DND-41 (cell line): ENCODE measurements around the gene AJM1.

ENCODE experiments used
- ATAC-seq: fragments of 200-7000 bp; cut with Tn5 transposase; 3 replicates; pipeline ENCODE4 v1.9.1; 2021; ENCODE audit warnings: low read depth; ENCODE audit not compliant: insufficient read depth
- DNase-seq: peaks from one replicate; pipeline ENCODE4 v3.0.0-alpha.2; 2020
- H2AFZ ChIP-seq: 2 replicates; pipeline ENCODE4 v1.6.0; 2012; ENCODE audit warnings: low read depth, low read length
- H3K27ac ChIP-seq: 2 replicates; pipeline ENCODE4 v1.5.1; 2012; ENCODE audit warnings: low read length, inconsistent platforms
- H3K27me3 ChIP-seq: fragments of 200-600 bp; sonication (generic); 2 replicates; pipeline ENCODE4 v1.6.0; 2012; ENCODE audit warnings: low read length, mild to moderate bottlenecking, inconsistent platforms; ENCODE audit not compliant: insufficient read depth, poor library complexity
- H3K36me3 ChIP-seq: 2 replicates; pipeline ENCODE4 v1.5.1; 2012; ENCODE audit warnings: low read length, inconsistent platforms; ENCODE audit not compliant: insufficient read depth
- H3K4me1 ChIP-seq: 2 replicates; pipeline ENCODE4 v1.5.1; 2012; ENCODE audit warnings: mild to moderate bottlenecking, low read length; ENCODE audit not compliant: insufficient read depth
- H3K4me2 ChIP-seq: 2 replicates; pipeline ENCODE4 v1.6.0; 2012; ENCODE audit warnings: mild to moderate bottlenecking, moderate library complexity, low read length, inconsistent platforms; ENCODE audit not compliant: insufficient read depth
- H3K4me3 ChIP-seq, 2 experiments: fragments of 200-600 bp in 1 of 2; shearing (Covaris generic) in 1 of 2; 2 replicates each; pipeline ENCODE4 v1.5.1; 2012 to 2016; ENCODE audit warnings: inconsistent platforms in 2 of 2, low read length in 2 of 2, mild to moderate bottlenecking in 2 of 2, low read depth in 1 of 2, moderate library complexity in 1 of 2
- H3K79me2 ChIP-seq: 2 replicates; pipeline ENCODE4 v1.6.0; 2012; ENCODE audit warnings: low read length, inconsistent platforms; ENCODE audit not compliant: insufficient read depth
- H3K9ac ChIP-seq: 2 replicates; pipeline ENCODE4 v1.6.0; 2012; ENCODE audit warnings: low read depth, mild to moderate bottlenecking, inconsistent platforms, low read length, moderate library complexity
- H3K9me3 ChIP-seq: 2 replicates; pipeline ENCODE4 v1.5.1; 2012; ENCODE audit warnings: low read length, moderate library complexity, mild to moderate bottlenecking, inconsistent platforms; ENCODE audit not compliant: insufficient read depth, severe bottlenecking
- H4K20me1 ChIP-seq: 2 replicates; pipeline ENCODE4 v1.6.0; 2012; ENCODE audit warnings: low read length; ENCODE audit not compliant: insufficient read depth
- CTCF ChIP-seq: IDR thresholded peaks from 2 replicates; pipeline ENCODE4 v1.5.1; 2012; ENCODE audit warnings: borderline replicate concordance, low read length, moderate library complexity, mild to moderate bottlenecking; ENCODE audit not compliant: poor library complexity, severe bottlenecking; ENCODE audit errors: extremely low read depth
- EZH2 ChIP-seq: IDR thresholded peaks from 3 replicates; pipeline ENCODE4 v1.6.1; 2012; ENCODE audit warnings: borderline replicate concordance, low read depth, mild to moderate bottlenecking, moderate library complexity, low read length, inconsistent platforms; ENCODE audit not compliant: severe bottlenecking

The AJM1 gene

GRCh38 chr9:136844761-136845464, 2.6 kb downstream of the AJM1 start:
- H3K4me3 ChIP-seq: no peak overlapping the region
- H3K9me3 ChIP-seq: no peaks in the 10 kb centered on the region
- peaks cover 6% of the 10 kb centered on the region for H3K79me2 ChIP-seq
- no peaks in the 10 kb centered on the region for H3K27me3 ChIP-seq
- peaks cover 4% of the 10 kb centered on the region; the same call in 1 of the 2 replicates for H3K36me3 ChIP-seq
- H3K27ac ChIP-seq: no peak overlapping the region
- DNase-seq (no peak), ATAC-seq (no peak)
- no peak overlapping the region for H3K4me2 ChIP-seq
- no peak for TF ChIP-seq CTCF
- no peak for TF ChIP-seq EZH2
- peaks cover 8% of the 10 kb centered on the region for H4K20me1 ChIP-seq
- H3K9ac ChIP-seq: no peak overlapping the region
- H2AFZ ChIP-seq: no peak overlapping the region
- H3K4me1 ChIP-seq: peaks cover 29% of the 10 kb centered on the region

- no peak for DNase-seq
- H3K9me3 ChIP-seq: no peaks in the 10 kb centered on the region
- H3K4me1 ChIP-seq: peaks cover 35% of the 10 kb centered on the region
- H3K27ac ChIP-seq: no peak overlapping the region
- no peaks in the 10 kb centered on the region for H3K27me3 ChIP-seq
- H3K4me3 ChIP-seq: no peak overlapping the region
- H3K4me2 ChIP-seq: no peak overlapping the region
- no peak for TF ChIP-seq EZH2
- no peak for TF ChIP-seq CTCF
- H3K9ac ChIP-seq: no peak overlapping the region
- peaks cover 10% of the 10 kb centered on the region; the same call in 1 of the 2 replicates for H3K36me3 ChIP-seq
- H3K79me2 ChIP-seq: peaks cover 6% of the 10 kb centered on the region
- H4K20me1 ChIP-seq: peaks cover 14% of the 10 kb centered on the region
- ATAC-seq: no peak
- no peak overlapping the region for H2AFZ ChIP-seq
Observed at GRCh38 chr9:136845465-136846260, 3.4 kb downstream of the AJM1 start.

- Histone ChIP-seq H3K4me1 (peaks cover 33% of the 10 kb centered on the region), H3K79me2 (peaks cover 6% of the 10 kb centered on the region), H3K27ac (no peak overlapping the region), H2AFZ (no peak overlapping the region), H3K9me3 (no peaks in the 10 kb centered on the region), H3K9ac (no peak overlapping the region), H3K4me3 (no peak overlapping the region), H3K36me3 (peaks cover 18% of the 10 kb centered on the region), H3K4me2 (no peak overlapping the region), H3K27me3 (no peaks in the 10 kb centered on the region), H4K20me1 (peaks cover 15% of the 10 kb centered on the region)
- TF ChIP-seq CTCF (no peak), EZH2 (no peak)
- DNase-seq (no peak), ATAC-seq (no peak)
Observed at GRCh38 chr9:136846376-136847087, 4.3 kb downstream of the AJM1 start.
